MCF 10A (cell line): ENCODE results near the gene BMI1. TPM values are rescaled to one million over a fixed set of nuclear protein-coding genes. Genes with fewer than 3 reads are reported as not detected.

Source experiments
- BruUV-seq: library from RNA; stranded (reverse); fragments of 400-500 nt; replicated peaks from 2 replicates; lab custom pipeline; 2021; lab: Mats Ljungman, UMichigan
- CTCF ChIA-PET: fragments of 300-600 bp; sonication (Branson Sonifier 250); formaldehyde crosslinking; extraction: SDS; loops from one replicate; lab custom pipeline; 2021; ENCODE audit warnings: antibody characterized with exemption, inconsistent platforms; lab: Yijun Ruan, JAX
- POLR2A ChIA-PET: fragments of 300-600, 350-650 bp; sonication (Branson Sonifier 250); formaldehyde crosslinking; extraction: SDS; loops from one replicate; lab custom pipeline; 2020; ENCODE audit warnings: antibody characterized with exemption, inconsistent platforms; lab: Yijun Ruan, JAX
- DNase-seq: peaks from one replicate; pipeline ENCODE4 v3.0.0-alpha.2; 2018; ENCODE audit not compliant: unreplicated experiment
- H3K27ac Mint-ChIP-seq: one replicate; pipeline ENCODE4 v1.8.0; 2022; ENCODE audit warnings: mild to moderate bottlenecking, low read depth, mixed read lengths; ENCODE audit not compliant: unreplicated experiment
- H3K27me3 Mint-ChIP-seq: one replicate; pipeline ENCODE4 v1.8.0; 2022; ENCODE audit warnings: mixed read lengths; ENCODE audit not compliant: insufficient read depth, unreplicated experiment
- H3K36me3 Mint-ChIP-seq: one replicate; pipeline ENCODE4 v1.8.0; 2022; ENCODE audit warnings: mild to moderate bottlenecking, moderate library complexity, mixed read lengths; ENCODE audit not compliant: insufficient read depth, unreplicated experiment
- H3K4me1 Mint-ChIP-seq: one replicate; pipeline ENCODE4 v1.8.0; 2022; ENCODE audit warnings: mixed read lengths; ENCODE audit not compliant: insufficient read depth, unreplicated experiment
- H3K4me3 Mint-ChIP-seq: one replicate; pipeline ENCODE4 v1.8.0; 2022; ENCODE audit warnings: mild to moderate bottlenecking, moderate library complexity, mixed read lengths; ENCODE audit not compliant: unreplicated experiment
- H3K9me3 Mint-ChIP-seq: one replicate; pipeline ENCODE4 v1.8.0; 2022; ENCODE audit warnings: mixed read lengths; ENCODE audit not compliant: unreplicated experiment
- intact Hi-C: fragments of 100-400 bp; cut with micrococcal nuclease; formaldehyde crosslinking; loops from 2 replicates; pipeline ENCODE4 v1.14.1; 2022
- total RNA-seq: library from RNA; stranded (reverse); gene quantifications from 2 replicates; pipeline ENCODE4 v1.2.3, GENCODE V29; 2022
- TF ChIP-seq, protein P1 (sequence below): fragments of 200-600 bp; IDR thresholded peaks from one replicate; pipeline ENCODE4 v1.8.0; 2022; ENCODE audit warnings: antibody characterized with exemption, mild to moderate bottlenecking; ENCODE audit not compliant: unreplicated experiment

BMI1 gene
- total RNA-seq, 1 experiment from 2014 or later = 78.0 TPM

DNA sequence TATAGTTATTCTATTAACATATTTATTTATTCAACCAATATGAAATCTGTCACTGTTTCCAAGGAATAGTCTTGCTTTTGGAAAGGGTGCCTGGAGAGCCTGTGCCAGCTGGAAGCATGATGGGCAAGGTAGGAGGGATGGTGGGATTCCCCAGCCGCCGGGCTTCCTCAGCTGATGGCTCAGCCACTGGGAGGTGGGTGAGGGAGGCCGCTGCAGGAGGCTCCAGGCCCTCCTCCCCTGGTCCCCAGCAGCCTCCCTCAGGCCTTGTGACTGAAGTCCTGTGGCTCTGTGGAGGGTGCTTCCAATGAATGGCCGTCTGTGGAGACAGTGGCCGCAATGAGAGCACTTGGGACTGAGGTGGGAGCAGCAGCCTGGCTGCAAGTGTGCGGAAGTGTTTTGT is 51.4 kb downstream of the BMI1 start:
- BruUV-seq = no TSS peak
- H3K27ac Mint-ChIP-seq = no peak overlapping the region
- no peak overlapping the region for H3K4me3 Mint-ChIP-seq
- no peaks in the 10 kb centered on the region for H3K36me3 Mint-ChIP-seq
- CTCF ChIA-PET = interaction anchor here (0.6 to 0.9 kb wide), 2 partner anchors 20 to 216 kb away, joined by 3 to 4 read pairs; no protein-coding TSS in a partner anchor
- no peaks in the 10 kb centered on the region for H3K9me3 Mint-ChIP-seq
- POLR2A ChIA-PET = interaction anchor here (1.9 kb wide), 1 partner anchor 32 kb away, joined by 6 read pairs; no protein-coding TSS in a partner anchor
- TF ChIP-seq, protein P1, sequence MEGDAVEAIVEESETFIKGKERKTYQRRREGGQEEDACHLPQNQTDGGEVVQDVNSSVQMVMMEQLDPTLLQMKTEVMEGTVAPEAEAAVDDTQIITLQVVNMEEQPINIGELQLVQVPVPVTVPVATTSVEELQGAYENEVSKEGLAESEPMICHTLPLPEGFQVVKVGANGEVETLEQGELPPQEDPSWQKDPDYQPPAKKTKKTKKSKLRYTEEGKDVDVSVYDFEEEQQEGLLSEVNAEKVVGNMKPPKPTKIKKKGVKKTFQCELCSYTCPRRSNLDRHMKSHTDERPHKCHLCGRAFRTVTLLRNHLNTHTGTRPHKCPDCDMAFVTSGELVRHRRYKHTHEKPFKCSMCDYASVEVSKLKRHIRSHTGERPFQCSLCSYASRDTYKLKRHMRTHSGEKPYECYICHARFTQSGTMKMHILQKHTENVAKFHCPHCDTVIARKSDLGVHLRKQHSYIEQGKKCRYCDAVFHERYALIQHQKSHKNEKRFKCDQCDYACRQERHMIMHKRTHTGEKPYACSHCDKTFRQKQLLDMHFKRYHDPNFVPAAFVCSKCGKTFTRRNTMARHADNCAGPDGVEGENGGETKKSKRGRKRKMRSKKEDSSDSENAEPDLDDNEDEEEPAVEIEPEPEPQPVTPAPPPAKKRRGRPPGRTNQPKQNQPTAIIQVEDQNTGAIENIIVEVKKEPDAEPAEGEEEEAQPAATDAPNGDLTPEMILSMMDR = no peak
- H3K4me1 Mint-ChIP-seq = no peaks in the 10 kb centered on the region
- H3K27me3 Mint-ChIP-seq = no peaks in the 10 kb centered on the region
- DNase-seq = no peak
- intact Hi-C loops = no loop called here

DNA sequence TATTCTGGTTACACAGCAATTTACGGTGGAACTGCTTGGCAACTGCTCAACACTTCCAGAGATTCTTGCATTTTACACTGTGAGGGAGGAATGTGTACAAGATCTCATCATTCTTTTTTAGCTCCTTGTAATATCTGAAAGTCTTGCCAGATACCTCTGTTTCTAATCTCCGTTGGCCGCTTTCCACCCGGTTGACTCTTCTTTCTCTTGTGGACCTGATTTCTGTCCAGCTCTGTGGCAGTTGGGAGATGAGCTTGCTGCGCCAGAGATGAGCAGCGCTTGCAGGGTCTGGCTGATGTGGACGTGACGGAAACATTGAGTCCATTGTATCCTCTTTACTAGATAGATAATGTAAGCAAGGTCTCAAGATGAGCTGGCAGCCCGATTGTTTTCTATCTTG is 52.0 kb downstream of the BMI1 start:
- Mint-ChIP-seq H3K4me3 (no peak overlapping the region), H3K9me3 (no peaks in the 10 kb centered on the region), H3K27me3 (no peaks in the 10 kb centered on the region), H3K4me1 (no peaks in the 10 kb centered on the region), H3K36me3 (no peaks in the 10 kb centered on the region), H3K27ac (no peak overlapping the region)
- TF ChIP-seq, protein P1 = no peak
- BruUV-seq = no TSS peak
- intact Hi-C loops = no loop called here
- CTCF ChIA-PET = interaction anchor here (0.5 to 0.9 kb wide), 3 partner anchors 10 to 140 kb away, joined by 3 read pairs; no protein-coding TSS in a partner anchor
- DNase-seq = no peak
- POLR2A ChIA-PET = no interaction called here

DNA sequence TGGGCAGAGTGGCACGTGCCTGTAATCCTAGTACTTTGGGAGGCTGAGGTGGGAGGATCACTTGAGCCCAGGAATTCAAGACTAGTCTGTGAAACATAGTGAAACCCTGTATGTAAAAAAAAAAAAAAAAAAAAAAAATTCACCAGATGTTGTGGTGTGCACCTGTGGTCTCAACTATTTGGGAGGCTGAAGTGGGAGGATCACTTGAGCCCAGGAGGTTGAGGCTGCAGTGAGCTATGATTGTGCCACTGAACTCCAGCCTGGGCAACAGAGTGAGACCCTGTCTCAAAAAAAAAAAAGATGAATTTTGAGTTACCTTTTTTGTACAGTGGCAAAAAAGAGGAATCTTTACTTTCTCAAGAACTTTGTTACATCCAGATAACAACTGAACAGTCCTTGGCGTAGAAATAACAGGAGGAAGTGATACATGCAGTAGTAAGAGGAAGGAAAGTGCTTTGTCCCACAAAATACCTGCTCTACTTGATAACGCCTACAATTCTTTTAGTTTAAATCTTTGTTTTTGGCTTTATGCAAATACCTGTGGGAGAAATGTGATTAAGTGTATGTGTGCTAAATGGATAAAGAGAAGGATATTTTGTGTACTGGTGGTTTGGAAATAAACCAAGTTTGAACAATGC is 53.7 kb downstream of the BMI1 start:
- Mint-ChIP-seq H3K36me3 (no peaks in the 10 kb centered on the region), H3K4me3 (no peak overlapping the region), H3K9me3 (no peaks in the 10 kb centered on the region), H3K4me1 (no peaks in the 10 kb centered on the region), H3K27ac (no peak overlapping the region), H3K27me3 (no peaks in the 10 kb centered on the region)
- TF ChIP-seq, protein P1 = no peak
- CTCF ChIA-PET = interaction anchor here (0.6 to 1.7 kb wide), 3 partner anchors 13 to 1326 kb away, joined by 3 to 5 read pairs (median 4); no protein-coding TSS in a partner anchor
- intact Hi-C loops = no loop called here
- POLR2A ChIA-PET = no interaction called here
- BruUV-seq = no TSS peak
- no peak for DNase-seq

DNA sequence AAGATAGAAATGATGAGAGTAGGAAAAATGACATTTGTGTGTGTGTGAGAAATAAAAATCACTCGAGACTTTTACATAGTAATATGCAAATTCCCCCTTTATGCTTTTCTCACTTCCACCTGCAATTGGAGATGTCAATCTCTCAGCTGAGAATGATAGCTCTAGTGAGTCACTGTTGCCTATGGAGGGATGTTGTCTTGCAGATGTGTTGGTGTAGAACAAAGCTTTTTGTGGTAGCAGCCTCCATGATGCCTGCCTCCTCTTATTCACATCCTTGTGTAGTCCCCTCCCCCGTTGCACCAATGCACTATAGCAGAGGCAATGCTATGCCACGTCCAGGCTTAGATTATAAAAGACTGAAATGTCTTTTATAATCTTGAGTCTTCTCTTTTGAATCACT is 58.2 kb downstream of the BMI1 start:
- no TSS peak for BruUV-seq
- intact Hi-C loops = no loop called here
- Mint-ChIP-seq H3K9me3 (no peaks in the 10 kb centered on the region), H3K4me3 (no peak overlapping the region), H3K27me3 (no peaks in the 10 kb centered on the region), H3K36me3 (no peaks in the 10 kb centered on the region), H3K27ac (no peak overlapping the region), H3K4me1 (no peaks in the 10 kb centered on the region)
- TF ChIP-seq, protein P1 = no peak
- POLR2A ChIA-PET = no interaction called here
- no peak for DNase-seq
- CTCF ChIA-PET = no interaction called here

Other genes starting within 250 kb of the BMI1 start
- not detected in 2 replicates for gene EBLN1, start 103.1 kb upstream of the BMI1 start, total RNA-seq
- 69.4 and 73.4 TPM in 2 replicates for gene COMMD3, start 4.7 kb upstream of the BMI1 start, total RNA-seq
- not detected in 2 replicates for gene SPAG6, start 24.4 kb downstream of the BMI1 start, total RNA-seq